GM19467 (cell line): ENCODE results near the gene GAPDH.
"Not testable (repeated sequence)": the region's sequence is repeated elsewhere in the genome, so short reads cannot be mapped to it uniquely, and the experiment has no call there.

Experiments
- ATAC-seq: cut with Tn5 transposase; IDR thresholded peaks from one replicate; pipeline ENCODE4 v1.9.1; 2021; ENCODE audit warnings: mild to moderate bottlenecking, moderate library complexity; ENCODE audit not compliant: unreplicated experiment

The GAPDH gene

DNA sequence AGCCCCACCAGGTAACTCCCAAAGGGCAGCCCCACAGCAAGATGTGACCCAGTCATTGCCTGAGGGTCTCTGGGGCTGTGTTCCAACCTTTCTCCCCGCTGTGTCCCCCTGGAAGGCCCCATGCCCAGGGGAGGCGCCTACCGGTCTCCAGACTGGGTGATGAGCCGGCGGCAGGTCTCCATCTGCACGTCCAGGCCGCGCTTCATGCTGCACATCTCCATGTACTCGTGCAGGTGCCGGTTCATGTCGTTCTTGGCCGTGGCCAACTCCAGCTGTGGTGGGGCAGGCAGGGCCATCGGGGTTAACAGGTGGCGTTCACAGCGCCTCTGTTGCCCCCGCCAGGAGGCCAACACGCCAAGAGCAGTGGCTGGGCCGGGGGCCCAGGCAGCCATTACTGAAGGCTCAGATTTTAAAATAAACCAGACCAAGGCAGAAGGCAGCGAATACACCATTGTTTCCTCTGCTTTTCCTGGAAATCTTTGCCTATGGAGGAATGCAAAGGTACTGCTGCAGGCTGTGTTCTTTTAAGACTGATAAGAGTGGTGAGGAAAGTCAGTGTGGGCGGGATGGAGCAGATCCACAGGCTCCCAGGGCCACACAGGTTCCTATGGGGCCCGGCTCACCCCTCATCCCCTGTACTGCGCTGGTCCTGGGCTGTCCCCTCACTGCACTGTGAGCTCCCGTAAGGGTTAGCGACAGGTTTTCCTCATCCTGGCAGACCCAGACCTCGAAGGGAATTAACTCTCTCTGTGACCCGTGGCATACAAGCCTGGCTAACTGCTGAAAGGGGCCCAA lies 7.3 kb downstream of the GAPDH start:
- no peak for ATAC-seq

DNA sequence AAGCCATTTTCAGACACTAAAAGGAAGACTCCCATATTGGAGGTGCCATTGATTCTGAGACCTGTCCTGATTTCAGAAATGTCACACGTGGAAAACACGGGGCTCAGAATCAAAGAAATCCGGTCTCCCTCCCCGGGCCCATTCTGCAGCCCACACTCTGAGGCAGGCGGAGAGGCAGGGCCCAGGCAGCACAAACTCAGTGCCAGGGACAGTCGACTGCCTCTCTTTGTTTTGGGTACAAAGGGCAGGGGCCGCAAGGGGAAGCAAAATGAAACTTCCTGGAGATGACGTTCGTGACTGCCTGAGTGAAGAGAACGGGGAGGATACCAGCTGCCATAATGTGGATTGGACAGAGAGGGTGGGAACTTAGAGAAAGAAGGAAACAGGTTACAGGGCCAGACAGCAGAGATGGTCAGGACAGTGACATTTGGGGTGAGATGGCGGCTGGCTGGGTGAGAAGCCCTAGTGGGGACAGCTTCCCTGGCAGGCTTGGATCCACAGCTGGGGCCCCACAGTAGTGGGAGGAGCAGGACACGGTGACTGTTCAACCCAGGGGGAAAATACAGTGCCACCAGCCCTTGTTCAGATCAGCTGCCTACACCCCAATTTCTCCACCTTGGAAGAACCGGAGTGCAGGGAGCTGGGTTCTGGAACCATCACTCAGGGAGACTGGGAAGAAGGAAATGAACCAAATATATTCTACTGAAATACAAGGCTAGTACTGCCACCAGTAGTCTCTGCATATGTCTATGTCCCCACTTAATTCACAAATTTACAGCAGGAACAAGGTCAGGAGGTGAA lies 8.1 kb downstream of the GAPDH start:
- no peak for ATAC-seq

DNA sequence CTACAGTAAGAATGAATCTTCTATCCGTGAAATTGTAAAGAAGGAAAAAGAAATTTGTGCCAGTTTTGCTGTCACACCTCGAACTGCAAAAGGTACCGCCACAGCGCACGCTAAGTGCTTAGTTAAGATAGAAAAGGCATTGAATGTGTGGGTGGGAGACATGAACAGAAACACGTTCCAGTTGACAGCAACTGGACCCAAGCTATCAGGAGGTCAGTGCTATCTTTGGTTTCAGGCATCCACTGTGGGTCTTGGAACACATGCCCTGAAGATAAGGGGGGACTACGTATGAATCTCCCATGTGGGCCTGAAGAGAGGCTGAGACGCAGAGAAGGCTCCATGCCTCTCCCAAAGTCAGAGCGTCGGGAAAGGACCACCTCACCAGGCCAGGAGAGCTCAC lies 11.7 kb downstream of the GAPDH start:
- ATAC-seq, result no peak

DNA sequence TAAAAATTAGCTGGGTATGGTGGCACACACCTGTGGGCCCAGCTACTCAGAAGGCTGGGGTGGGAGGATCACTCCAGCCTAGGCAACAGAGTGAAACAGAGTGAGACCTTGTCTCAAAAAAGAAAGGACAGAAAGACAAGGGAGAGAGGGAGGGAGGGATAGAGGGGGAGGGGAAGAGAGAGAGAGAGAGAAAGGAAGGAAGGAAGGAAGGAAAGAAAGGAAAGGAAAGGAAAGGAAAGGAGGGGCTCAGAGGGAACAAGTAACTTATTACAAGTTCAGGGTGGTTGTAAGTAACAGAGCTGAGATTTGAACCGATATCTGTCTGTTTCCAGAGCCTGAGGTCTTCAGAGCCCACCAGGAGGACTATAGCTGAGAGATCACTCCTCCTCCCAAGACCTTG lies 13.2 kb downstream of the GAPDH start:
- no peak for ATAC-seq

DNA sequence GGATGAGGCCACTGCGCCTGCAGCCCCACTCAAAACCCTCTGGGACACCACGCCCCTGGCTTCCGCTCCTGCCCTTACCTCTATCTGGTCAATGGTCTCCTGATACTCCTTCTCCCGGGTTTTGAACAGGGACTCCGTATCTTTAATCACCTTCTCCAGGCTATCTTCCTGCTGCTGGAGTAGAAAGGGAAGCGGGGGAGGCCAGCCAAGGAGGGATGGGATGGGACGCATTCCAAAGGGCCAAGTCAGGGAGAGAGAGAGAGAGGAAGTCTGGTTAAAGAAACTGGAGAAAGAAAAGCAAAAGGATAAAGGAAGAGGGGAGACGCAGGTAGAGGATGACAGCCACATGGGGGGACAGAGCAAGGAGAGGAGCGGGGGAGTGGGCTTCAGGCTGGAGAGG lies 13.7 kb downstream of the GAPDH start:
- ATAC-seq, result no peak

DNA sequence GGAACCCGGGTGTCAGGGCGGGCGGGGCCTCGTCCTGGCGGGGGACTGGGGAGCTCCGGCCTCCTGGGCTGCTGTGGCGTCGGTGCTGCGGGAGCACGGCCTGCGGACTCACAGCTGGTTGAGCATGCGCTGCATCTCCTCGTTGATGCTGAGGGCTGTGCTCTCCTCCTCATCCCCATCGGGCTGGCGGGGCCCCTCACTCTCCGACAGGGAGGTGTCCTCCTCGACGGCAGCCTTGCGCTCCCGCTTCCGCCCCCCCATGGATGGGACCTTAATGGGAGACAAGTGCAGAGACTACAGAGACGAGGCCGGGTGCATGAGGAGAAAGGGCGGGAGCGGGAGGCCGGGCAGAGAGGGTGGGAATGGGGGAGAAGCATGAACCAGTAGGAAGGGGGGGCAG lies 14.2 kb downstream of the GAPDH start:
- ATAC-seq, result no peak

DNA sequence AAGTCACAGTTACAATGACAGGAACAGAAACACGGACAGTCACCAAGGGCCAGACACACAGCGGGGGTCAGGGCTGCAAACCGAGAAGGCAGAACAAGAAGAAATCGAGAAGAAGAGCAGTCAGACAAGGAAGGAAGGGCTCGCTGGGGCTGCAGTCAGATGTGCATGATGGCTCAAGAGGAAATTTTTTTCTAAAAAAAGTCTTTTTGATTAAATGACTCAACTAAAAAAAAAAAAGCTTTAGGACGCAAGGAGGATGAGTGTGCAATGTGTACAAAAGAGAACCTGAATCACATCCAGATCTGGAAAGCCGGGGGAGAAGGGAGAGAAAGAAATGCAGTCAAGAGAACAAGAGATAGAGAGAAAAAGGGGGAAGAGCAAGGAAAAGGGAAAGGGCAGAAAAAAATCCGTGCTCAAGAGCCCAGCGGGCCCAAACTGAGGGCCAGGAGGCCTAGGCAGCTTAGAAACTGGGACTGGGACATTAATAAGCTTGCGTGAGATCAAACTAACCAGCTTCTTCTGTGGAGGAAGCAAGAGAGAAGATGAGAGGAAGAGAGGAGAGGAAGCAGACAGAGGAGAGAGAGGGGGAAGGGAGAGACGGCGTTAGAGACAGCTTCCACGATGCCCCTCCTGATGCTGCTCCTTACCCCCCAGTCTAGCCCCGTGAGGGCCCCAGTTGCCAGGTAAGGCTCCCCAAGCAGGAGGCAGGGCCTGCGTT lies 14.8 kb downstream of the GAPDH start:
- no peak for ATAC-seq

DNA sequence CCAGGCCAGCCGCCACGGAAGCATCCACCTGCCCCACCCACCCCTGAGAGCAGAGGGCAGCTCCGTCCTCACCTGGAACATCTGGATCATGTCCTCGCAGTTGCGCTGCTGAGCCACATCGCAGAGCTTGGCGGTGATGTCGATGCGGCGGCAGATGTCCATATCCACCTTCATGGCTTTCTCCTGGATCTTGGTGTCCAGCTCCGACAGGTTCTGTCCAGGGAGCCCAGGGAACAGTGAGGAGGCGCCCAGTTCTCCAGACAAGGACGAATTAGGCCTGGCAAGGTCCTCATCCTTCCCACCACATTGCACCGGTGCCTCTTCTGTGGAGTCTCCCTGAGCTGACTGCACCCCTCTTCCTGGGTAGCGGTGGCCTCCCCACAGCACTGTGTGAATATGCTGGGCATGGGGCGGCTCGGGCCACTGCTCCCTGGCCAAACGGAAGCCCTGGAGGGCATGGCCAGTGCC lies 15.4 kb downstream of the GAPDH start:
- ATAC-seq, result no peak

DNA sequence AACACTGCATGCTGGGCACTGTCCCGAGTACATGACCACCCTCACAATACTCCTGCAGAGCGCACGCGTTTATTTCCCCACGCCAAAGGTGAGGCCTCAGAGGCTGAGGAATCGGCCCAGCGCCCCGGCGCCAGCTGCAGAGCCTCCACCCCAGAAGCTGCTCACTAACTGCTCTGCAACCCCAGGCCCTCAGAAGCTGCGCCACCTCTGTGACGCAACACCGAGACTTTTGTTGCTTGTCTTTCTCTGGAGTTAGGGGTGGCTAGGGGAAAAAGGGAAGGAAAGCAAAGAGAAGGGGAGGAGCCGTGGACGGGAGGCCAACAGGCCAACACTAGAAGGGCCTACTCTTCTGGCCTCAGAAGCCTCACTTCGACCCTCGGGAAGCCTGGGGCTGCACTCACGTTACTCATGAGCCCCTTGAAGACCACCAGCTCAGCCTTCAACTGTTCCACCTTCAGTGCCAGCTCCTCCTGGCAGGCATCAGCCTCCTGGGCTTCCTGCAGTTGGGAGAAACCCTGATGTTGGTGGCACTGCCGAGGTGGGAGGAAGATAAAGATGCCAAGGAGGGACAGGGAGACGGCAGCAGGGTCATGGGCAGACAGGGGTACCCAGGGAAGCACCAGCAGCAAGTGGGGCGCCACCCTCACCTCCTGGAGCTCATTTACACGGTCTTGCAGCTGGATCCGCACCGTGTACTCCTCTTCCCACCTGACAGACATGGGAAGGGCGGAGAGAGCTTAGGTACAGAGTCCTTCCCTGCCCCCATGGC lies 16.2 kb downstream of the GAPDH start:
- ATAC-seq, result no peak

DNA sequence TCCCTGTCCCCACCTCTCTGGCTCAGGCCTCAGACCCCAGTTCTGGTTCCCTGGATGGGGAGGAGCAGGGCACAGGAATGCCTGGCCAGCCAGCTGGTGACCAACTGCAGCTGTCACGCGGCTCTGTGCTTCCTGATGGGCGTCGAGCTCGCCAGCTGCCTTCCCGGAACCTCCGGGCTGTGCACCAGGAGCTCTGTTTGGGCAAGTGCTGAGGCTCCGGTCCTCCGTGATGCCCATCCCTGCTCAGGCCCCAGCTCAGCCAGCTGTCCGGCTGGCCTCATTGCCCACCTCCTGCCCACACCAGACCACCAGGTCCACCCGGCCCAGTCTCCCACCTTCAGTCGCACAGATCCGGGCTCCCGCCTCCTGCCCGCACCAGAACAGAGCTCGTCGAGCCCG lies 16.7 kb downstream of the GAPDH start:
- no peak for ATAC-seq

DNA sequence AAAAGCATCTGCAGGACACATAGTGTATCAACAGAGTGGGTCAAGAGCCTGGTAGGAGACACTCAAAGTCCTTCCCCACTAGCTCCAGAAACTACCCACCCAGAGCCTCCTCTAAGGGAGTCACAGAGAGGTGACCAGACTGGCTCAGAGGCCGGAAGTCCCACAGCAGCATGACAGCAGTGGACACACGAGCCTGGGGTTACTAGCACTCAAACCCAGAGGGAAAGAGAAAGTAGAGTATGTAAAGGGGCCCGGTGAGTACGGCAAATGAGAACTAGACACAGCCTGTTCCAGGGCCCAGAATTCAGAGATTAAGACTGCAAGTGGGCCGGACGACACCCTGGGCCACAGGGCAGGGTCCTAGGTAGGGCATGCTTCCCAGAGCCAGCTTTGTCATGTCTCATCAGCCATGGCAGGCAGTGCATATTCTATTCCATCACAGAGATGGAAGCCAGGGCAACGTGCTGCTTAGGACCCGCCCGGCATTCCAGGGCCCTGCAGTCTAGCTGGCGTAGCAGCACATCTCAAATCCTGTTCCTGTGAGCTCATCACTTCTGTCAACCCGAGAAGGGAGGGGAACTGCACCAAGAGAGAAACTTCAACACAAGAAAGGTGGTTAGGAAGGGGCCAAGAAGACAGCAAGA lies 17.3 kb downstream of the GAPDH start:
- no peak for ATAC-seq

DNA sequence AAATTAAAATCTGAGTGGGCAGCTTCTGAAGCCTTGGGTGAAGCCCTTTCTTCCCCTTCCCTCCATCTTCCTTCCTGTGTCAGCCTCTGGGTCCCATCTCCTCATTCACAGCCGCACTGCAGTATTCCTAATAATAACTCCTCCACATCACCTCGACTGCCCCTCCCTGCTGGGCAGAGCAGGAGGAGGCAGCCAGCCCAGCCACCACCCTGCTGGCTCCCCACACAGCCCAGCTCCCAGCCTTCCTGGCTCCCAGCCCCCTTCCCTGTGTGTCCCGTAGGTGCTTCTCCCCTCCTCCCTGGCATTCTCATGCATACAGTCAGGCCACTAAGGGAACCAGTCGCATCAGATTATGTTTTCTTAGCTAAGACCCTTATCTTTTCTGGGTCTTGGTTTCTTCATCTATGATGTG lies 17.8 kb downstream of the GAPDH start:
- no peak for ATAC-seq

DNA sequence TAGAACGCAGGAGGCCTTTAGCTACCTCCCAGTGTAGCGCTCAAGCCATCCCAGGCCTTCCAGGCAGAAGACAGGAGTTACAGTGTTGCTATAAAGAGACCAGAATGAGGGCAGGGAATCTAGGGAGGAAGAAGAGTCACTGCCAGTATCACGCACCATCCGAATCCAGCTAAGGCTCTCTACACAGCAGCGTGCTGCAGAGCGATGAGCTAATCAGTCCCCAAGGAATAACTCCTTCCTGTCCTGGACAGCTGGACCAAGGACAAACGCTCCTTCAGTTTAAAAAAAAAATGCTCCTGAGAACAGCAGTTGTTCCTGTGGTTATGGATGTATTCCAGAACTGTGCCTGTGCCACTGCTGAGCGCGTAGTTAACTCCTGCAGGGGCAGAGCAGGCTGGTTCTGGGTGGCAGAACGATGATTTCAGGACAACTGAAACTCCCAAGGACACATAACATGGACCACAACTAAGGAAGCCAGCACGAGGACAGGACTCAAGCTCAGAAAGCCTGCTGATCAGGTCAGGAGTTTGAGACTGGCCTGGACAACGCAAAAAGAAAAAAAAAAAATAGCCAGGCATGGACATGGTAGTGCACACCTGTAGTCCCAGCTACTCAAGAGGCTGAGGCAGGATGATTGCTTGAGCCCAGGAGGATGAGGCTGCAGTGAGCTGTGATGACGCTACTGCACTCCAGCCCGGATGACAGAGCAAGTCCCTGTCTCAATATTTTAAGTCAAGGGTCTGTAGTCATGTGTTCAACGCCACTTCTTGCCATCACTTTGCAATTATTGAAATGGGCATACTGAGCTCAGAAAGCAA lies 18.9 kb downstream of the GAPDH start:
- ATAC-seq, result no peak

DNA sequence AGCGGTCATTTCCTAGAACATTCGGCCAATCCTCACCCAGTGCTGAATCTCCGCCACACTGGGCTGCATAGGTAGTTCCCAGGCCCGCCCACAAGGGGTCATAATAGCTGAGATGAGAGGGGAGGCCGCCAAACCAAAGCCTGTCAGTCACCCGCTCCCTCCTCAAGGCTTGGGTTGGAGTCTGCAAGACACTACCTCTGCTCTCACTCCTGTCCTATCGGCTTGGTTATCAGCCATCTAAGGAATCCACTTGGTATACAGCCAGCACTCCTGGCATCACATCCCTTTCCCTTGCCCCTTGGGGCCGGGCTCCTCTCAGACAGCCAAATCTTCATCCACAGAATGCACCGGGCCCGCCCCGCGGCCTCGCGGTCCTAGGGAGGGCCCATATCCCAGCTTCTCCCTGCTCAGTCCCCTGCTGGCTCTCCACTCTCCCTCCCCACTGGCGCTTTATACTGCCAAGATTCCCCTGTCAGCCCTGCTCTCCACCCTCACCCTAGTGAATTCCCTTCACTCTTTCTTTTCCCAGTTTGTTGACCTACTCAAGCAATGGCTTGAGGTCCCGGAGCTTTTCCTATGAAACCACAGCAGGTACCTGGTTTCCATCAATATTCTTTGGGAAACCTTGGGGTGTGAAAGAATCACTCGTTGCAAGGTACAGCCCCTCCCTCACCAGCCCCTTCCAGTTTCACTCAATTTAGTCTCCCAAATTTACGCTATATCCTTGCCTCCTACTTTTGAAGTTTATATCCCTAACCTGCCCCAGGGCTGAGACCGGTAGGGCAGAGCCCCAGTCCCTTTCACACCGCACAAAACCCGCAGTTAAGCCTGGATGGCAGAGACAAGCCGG lies 20.1 kb downstream of the GAPDH start:
- peak; percentile 60 for ATAC-seq

DNA sequence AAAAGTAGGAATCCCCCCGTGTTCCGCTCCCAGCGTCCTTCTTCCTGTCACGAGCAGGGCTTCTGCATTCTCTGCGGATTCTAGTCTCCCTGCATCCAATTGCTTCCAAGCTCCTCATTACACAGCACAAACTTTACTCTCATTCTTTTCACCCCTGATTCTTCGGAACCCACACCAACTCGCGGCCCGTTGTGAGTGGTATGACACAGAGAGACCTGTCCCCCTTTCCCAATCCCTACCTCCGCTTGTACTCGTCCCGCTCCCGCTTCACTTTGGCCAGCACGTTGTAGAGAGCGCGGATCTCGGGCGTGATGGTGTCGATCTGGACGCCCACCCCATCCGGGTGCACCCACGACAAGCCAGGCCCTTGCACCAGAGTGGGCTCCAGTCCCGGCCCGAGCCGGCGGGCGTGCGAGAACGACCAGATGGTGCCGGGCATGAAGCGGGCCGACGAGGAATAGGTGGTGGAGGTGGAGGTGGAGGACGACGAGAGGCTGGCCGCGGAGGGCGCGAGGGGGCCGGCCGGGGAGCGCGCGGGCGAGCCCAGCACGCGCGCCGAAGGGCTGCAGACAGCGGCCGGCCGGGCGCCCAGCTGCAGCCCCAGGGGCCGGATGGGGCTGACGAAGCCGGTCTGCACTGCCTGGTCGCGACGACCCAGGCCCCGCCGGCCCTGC lies 20.8 kb downstream of the GAPDH start:
- ATAC-seq, result peak; percentile 5

DNA sequence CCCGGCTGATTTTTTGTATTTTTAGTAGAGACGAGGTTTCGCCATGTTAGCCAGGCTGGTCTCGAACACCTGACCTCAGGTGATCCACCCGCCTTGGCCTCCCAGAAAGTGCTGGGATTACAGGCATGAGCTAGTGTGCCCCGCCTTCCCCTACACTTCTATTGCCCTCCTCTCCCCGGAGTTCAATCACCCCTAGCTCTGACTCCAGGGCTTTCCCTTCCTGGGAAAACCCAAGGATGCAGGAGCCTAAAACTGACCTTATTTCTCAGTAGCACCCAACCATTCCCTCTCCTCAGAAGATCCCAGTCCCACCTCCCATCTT lies 22.1 kb downstream of the GAPDH start:
- not testable (repeated sequence) for ATAC-seq

DNA sequence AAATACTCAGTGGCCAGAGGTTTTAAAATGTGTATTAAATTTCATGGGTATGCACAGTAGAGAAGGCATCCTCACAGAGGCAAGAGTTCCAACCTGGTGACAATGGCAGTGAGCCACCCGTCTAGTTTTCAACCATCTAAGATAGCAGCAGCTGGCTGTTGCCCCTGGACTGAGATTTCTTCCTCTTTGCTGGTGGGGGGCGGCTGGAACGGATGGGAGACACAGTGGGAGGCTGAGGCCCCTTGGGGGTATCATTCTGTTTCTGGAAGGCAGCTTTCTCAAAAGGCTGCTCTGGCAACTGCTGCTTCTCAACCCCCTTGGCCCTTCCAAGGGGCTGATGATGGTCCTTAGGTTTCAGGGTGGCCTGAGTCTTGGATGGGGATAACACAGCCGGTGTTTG lies 22.5 kb downstream of the GAPDH start:
- ATAC-seq, result no peak
